ENCODE measurements around the gene ZNF516.
A peak's percentile ranks its signal among the peaks of the same experiment; 100 is the strongest.

The ZNF516 gene

GRCh38 chr18:76414936-76415621, 80.0 kb downstream of the ZNF516 start:
- in situ Hi-C loops (cut with MboI; ENCODE audit: low sequenced_read_pairs, unreplicated experiment) = no loop called here
- no peak for DNase-seq (ENCODE audit: low spot score)
- no peak for TF ChIP-seq CTCF (IDR thresholded peaks at IDR 0.05; ENCODE audit: borderline replicate concordance, control extremely low read depth, extremely low read depth, insufficient read depth, missing control alignments)

GRCh38 chr18:76412818-76413565, 82.0 kb downstream of the ZNF516 start:
- no peak for DNase-seq (ENCODE audit: low spot score)
- in situ Hi-C loops (cut with MboI; ENCODE audit: low sequenced_read_pairs, unreplicated experiment) = no loop called here
- no peak for TF ChIP-seq CTCF (IDR thresholded peaks at IDR 0.05; ENCODE audit: borderline replicate concordance, control extremely low read depth, extremely low read depth, insufficient read depth, missing control alignments)

GRCh38 chr18:76412010-76412817, 82.8 kb downstream of the ZNF516 start:
- DNase-seq (ENCODE audit: low spot score) = no peak
- TF ChIP-seq CTCF (IDR thresholded peaks at IDR 0.05; ENCODE audit: borderline replicate concordance, control extremely low read depth, extremely low read depth, insufficient read depth, missing control alignments) = no peak
- in situ Hi-C loops (cut with MboI; ENCODE audit: low sequenced_read_pairs, unreplicated experiment) = no loop called here

GRCh38 chr18:76410660-76411417, 84.2 kb downstream of the ZNF516 start:
- no peak for TF ChIP-seq CTCF (IDR thresholded peaks at IDR 0.05; ENCODE audit: borderline replicate concordance, control extremely low read depth, extremely low read depth, insufficient read depth, missing control alignments)
- in situ Hi-C loops (cut with MboI; ENCODE audit: low sequenced_read_pairs, unreplicated experiment) = no loop called here
- DNase-seq (ENCODE audit: low spot score) = peak; percentile 77

GRCh38 chr18:76410033-76410432, 85.0 kb downstream of the ZNF516 start:
- no peak for DNase-seq (ENCODE audit: low spot score)
- in situ Hi-C loops (cut with MboI; ENCODE audit: low sequenced_read_pairs, unreplicated experiment) = no loop called here
- TF ChIP-seq CTCF (IDR thresholded peaks at IDR 0.05; ENCODE audit: borderline replicate concordance, control extremely low read depth, extremely low read depth, insufficient read depth, missing control alignments) = no peak
